ENCODE results near the gene SURF4. TPM values are rescaled to one million over a fixed set of nuclear protein-coding genes. Genes with fewer than 3 reads are reported as not detected.

The SURF4 gene
- total and polyA plus RNA-seq, 2 donors (not counting 3 experiments of a cell fraction or from before 2014, with no cell fraction given): 216 to 358 TPM

- no peak overlapping the region for H3K4me2 ChIP-seq (ENCODE audit: insufficient read depth, low read length)
- FAIRE-seq (no peak), DNase-seq (ENCODE audit: low read depth, low spot score) (no peak)
- H3K9me3 ChIP-seq (replicated peaks; ENCODE audit: control insufficient read depth, insufficient read depth, low read length): no peaks in the 10 kb centered on the region
- TF ChIP-seq JUN (IDR thresholded peaks at IDR 0.05; ENCODE audit: borderline replicate concordance, insufficient read depth, insufficient read length, low read depth) (no peak), POLR2A (IDR thresholded peaks at IDR 0.05; ENCODE audit: low read depth, low read length) (no peak), FOS (IDR thresholded peaks at IDR 0.05; ENCODE audit: borderline replicate concordance, insufficient read depth, low read length) (no peak), EZH2 (IDR thresholded peaks at IDR 0.05; ENCODE audit: borderline replicate concordance, low read depth, low read length, severe bottlenecking) (no peak), POLR2AphosphoS5 (IDR thresholded peaks at IDR 0.05; ENCODE audit: insufficient read depth, low read depth, low read length) (no peak), MAX (IDR thresholded peaks at IDR 0.05; ENCODE audit: insufficient read depth, insufficient read length) (no peak), GATA2 (IDR thresholded peaks at IDR 0.05; ENCODE audit: insufficient read depth, insufficient read length, low read depth, low read length) (no peak), CTCF (IDR thresholded peaks at IDR 0.05; ENCODE audit: extremely low read depth in 1 of 2, insufficient read depth in 1 of 2, low read depth in 1 of 2, low read length in 2 of 2) (no peak), MYC (IDR thresholded peaks at IDR 0.05; ENCODE audit: low read depth, low read length) (no peak)
- no peak overlapping the region for H2AFZ ChIP-seq (ENCODE audit: low read depth, low read length)
- no peak overlapping the region for H3K4me3 ChIP-seq (replicated peaks in 1 of 3; ENCODE audit: insufficient read depth in 1 of 3, low read depth in 1 of 3, low read length in 3 of 3)
- dilution Hi-C loops (cut with MboI; ENCODE audit: extremely low pct_ligation_motif_present, low sequenced_read_pairs): no loop called here
- intact Hi-C loops (cut with micrococcal nuclease): loop anchor here (2.0 kb wide), 2 partner anchors 21 to 89 kb away; partner anchors contain the start of genes STKLD1 and SURF4
- BruUV-seq (replicated peaks): no TSS peak
- no peak overlapping the region for H3K9ac ChIP-seq (replicated peaks; ENCODE audit: extremely low read depth, insufficient read depth, low read length)
- no peaks in the 10 kb centered on the region for H3K79me2 ChIP-seq (ENCODE audit: control insufficient read depth, insufficient read depth, low read length)
- H3K4me1 ChIP-seq (ENCODE audit: control insufficient read depth, extremely low read depth, insufficient read depth, low read length): no peaks in the 10 kb centered on the region
- ChIA-PET POLR2A (no interaction called here), CTCF (interaction anchor here (1.0 kb wide), 1 partner anchor 89 kb away, joined by 4 read pairs; no protein-coding TSS in a partner anchor)
- peaks cover 0 to 3% of the 10 kb centered on the region in 2 experiments for H3K27me3 ChIP-seq (ENCODE audit: control insufficient read depth in 2 of 2, insufficient read depth in 2 of 2, low read length in 2 of 2)
- no peaks in the 10 kb centered on the region for H3K9me1 ChIP-seq (replicated peaks; ENCODE audit: control insufficient read depth, extremely low read depth, insufficient read depth, low read length)
- H3K27ac ChIP-seq (ENCODE audit: insufficient read depth, low read depth, low read length): no peak overlapping the region
- peaks cover 0 to 2% of the 10 kb centered on the region in 2 experiments for H3K36me3 ChIP-seq (ENCODE audit: control insufficient read depth in 2 of 2, extremely low read depth in 1 of 2, insufficient read depth in 2 of 2, low read length in 2 of 2)
- no peaks in the 10 kb centered on the region for H4K20me1 ChIP-seq (replicated peaks; ENCODE audit: control insufficient read depth, extremely low read depth, insufficient read depth, low read length)
These were observed 22.0 kb upstream of the SURF4 start for GRCh38 chr9:133397895-133398294.

All from endothelial cell of umbilical vein (primary cell).